ENCODE data around the gene PXDN. TPM values are rescaled to one million over a fixed set of nuclear protein-coding genes. Genes with fewer than 3 reads are reported as not detected.

PXDN gene
- total RNA-seq, 1 experiment from 2014 or later: 146 TPM

- TF ChIP-seq, protein P1, sequence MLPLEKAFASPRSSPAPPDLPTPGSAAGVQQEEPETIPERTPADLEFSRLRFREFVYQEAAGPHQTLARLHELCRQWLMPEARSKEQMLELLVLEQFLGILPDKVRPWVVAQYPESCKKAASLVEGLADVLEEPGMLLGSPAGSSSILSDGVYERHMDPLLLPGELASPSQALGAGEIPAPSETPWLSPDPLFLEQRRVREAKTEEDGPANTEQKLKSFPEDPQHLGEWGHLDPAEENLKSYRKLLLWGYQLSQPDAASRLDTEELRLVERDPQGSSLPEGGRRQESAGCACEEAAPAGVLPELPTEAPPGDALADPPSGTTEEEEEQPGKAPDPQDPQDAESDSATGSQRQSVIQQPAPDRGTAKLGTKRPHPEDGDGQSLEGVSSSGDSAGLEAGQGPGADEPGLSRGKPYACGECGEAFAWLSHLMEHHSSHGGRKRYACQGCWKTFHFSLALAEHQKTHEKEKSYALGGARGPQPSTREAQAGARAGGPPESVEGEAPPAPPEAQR (CRISPR knock-in tag; IDR thresholded peaks at IDR 0.05): no peak
- no peak for TF ChIP-seq NFE2L1 (CRISPR knock-in tag; IDR thresholded peaks at IDR 0.05)
Observed at GRCh38 chr2:1722692-1723091, 21.6 kb downstream of the PXDN start (continued).

DNA sequence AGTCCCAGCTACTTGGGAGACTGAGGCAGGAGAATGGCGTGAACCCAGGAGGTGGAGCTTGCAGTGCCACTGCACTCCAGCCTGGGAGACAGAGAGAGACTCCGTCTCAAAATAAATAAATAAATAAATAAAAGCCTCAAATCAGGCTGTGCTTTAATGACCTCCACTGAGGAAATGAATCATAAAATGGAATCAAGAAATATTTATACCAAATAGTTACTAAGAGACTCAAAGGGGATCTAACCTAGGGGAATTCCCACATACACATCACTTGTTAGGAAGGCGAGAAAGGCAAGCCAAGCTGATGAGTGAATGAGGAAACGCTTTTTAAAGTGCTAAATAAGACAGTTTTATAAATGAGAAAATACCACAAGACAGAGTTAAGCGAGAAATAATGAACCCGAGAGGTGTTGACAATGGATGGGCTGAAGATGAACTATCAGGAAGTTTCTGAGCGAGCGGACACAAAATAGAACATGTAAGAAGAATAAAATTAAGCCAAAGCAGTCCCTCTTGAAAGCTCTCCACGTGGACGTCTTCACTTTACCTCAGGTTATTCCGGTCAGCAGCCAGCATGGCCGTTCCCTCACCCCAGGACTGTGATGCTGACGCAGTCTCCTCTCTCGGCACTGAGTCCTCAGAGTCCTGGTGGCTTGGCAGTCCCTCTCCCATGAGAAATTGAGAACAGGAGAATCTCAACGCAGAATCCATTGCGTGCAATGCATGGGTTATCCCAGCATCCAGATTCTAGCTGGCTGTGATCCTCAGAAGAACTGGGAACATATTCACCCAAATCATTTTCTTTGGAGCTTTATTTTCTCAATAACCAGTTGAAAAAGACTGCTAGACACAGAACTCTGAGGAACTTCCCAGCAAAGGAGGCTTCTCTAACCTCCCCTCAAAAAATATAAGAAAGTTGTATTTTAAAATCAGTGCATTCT, 22.3 kb downstream of the PXDN start:
- TF ChIP-seq, protein P2, sequence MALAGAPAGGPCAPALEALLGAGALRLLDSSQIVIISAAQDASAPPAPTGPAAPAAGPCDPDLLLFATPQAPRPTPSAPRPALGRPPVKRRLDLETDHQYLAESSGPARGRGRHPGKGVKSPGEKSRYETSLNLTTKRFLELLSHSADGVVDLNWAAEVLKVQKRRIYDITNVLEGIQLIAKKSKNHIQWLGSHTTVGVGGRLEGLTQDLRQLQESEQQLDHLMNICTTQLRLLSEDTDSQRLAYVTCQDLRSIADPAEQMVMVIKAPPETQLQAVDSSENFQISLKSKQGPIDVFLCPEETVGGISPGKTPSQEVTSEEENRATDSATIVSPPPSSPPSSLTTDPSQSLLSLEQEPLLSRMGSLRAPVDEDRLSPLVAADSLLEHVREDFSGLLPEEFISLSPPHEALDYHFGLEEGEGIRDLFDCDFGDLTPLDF (CRISPR knock-in tag; IDR thresholded peaks at IDR 0.05): no peak
- no peak for TF ChIP-seq EMX1 (CRISPR knock-in tag; IDR thresholded peaks at IDR 0.05)
- TF ChIP-seq ATF3 (CRISPR knock-in tag; conservative IDR thresholded peaks at IDR 0.05): no peak
- no peak for TF ChIP-seq PRRX2 (CRISPR knock-in tag; IDR thresholded peaks at IDR 0.05)
- no peaks in the 10 kb centered on the region for H3K36me3 Mint-ChIP-seq
- no peaks in the 10 kb centered on the region for H3K27me3 Mint-ChIP-seq (ENCODE audit: low read depth)
- no peaks in the 10 kb centered on the region for H3K9me3 Mint-ChIP-seq
- H3K4me3 Mint-ChIP-seq: no peak overlapping the region
- no peak for DNase-seq (ENCODE audit: low spot score)
- no peak overlapping the region for H3K27ac Mint-ChIP-seq
- ChIA-PET POLR2A (no interaction called here), CTCF (interaction anchor here (1.0 to 1.7 kb wide), 2 partner anchors 29 to 95 kb away, joined by 4 read pairs; no protein-coding TSS in a partner anchor)
- H3K4me1 Mint-ChIP-seq: peaks cover 28% of the 10 kb centered on the region
- ATAC-seq: no peak

- H3K36me3 Mint-ChIP-seq: no peaks in the 10 kb centered on the region
- DNase-seq (ENCODE audit: low spot score): no peak
- H3K27ac Mint-ChIP-seq: no peak overlapping the region
- H3K4me3 Mint-ChIP-seq: no peak overlapping the region
- H3K27me3 Mint-ChIP-seq (ENCODE audit: low read depth): no peaks in the 10 kb centered on the region
- TF ChIP-seq TCF7 (CRISPR knock-in tag; IDR thresholded peaks at IDR 0.05; ENCODE audit: low read depth): no peak
- TF ChIP-seq HMGXB4 (CRISPR knock-in tag; IDR thresholded peaks at IDR 0.05): no peak
- TF ChIP-seq, protein P3, sequence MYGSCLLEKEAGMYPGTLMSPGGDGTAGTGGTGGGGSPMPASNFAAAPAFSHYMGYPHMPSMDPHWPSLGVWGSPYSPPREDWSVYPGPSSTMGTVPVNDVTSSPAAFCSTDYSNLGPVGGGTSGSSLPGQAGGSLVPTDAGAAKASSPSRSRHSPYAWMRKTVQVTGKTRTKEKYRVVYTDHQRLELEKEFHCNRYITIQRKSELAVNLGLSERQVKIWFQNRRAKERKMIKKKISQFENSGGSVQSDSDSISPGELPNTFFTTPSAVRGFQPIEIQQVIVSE (CRISPR knock-in tag; IDR thresholded peaks at IDR 0.05; ENCODE audit: borderline replicate concordance): no peak
- TF ChIP-seq, protein P4, sequence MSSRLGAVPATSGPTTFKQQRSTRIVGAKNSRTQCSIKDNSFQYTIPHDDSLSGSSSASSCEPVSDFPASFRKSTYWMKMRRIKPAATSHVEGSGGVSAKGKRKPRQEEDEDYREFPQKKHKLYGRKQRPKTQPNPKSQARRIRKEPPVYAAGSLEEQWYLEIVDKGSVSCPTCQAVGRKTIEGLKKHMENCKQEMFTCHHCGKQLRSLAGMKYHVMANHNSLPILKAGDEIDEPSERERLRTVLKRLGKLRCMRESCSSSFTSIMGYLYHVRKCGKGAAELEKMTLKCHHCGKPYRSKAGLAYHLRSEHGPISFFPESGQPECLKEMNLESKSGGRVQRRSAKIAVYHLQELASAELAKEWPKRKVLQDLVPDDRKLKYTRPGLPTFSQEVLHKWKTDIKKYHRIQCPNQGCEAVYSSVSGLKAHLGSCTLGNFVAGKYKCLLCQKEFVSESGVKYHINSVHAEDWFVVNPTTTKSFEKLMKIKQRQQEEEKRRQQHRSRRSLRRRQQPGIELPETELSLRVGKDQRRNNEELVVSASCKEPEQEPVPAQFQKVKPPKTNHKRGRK (CRISPR knock-in tag; IDR thresholded peaks at IDR 0.05; ENCODE audit: borderline replicate concordance): no peak
- no peak for TF ChIP-seq GRHL2 (CRISPR knock-in tag; IDR thresholded peaks at IDR 0.05; ENCODE audit: insufficient replicate concordance, severe bottlenecking)
- no peak for TF ChIP-seq JAZF1 (CRISPR knock-in tag; IDR thresholded peaks at IDR 0.05)
- no peak for TF ChIP-seq NR3C1 (CRISPR knock-in tag; conservative IDR thresholded peaks at IDR 0.05; ENCODE audit: low read depth)
- TF ChIP-seq GTF2I (CRISPR knock-in tag; conservative IDR thresholded peaks at IDR 0.05): no peak
- no peaks in the 10 kb centered on the region for H3K9me3 Mint-ChIP-seq
- peaks cover 50% of the 10 kb centered on the region for H3K4me1 Mint-ChIP-seq
- POLR2A ChIA-PET: no interaction called here
- CTCF ChIA-PET: no interaction called here
- no peak for ATAC-seq
Observed at GRCh38 chr2:1718339-1719220, 25.7 kb downstream of the PXDN start.
